ENCODE measurements around the gene TTC34.
"Not testable (repeated sequence)": the region's sequence is repeated elsewhere in the genome, so short reads cannot be mapped to it uniquely, and the experiment has no call there.

The TTC34 gene

GRCh38 chr1:2638466-2639115 lies 162.9 kb downstream of the TTC34 start:
- DNase-seq = no peak

GRCh38 chr1:2637442-2638145 lies 163.9 kb downstream of the TTC34 start:
- no peak for DNase-seq

- DNase-seq = no peak
Measured at GRCh38 chr1:2636733-2637132, 164.8 kb downstream of the TTC34 start.

- no peak for DNase-seq
Measured at GRCh38 chr1:2635361-2636010, 166.0 kb downstream of the TTC34 start.

GRCh38 chr1:2633936-2634491 lies 167.5 kb downstream of the TTC34 start:
- no peak for DNase-seq

GRCh38 chr1:2633366-2633935 lies 168.0 kb downstream of the TTC34 start:
- DNase-seq = no peak

GRCh38 chr1:2632561-2633361 lies 168.7 kb downstream of the TTC34 start, which contains the start of gene MMEL1:
MMEL1 (minus strand) TSS chr1:2633016; CDS start chr1:2629484, 3,532 bp downstream.
- DNase-seq = no peak

GRCh38 chr1:2632051-2632430 lies 169.5 kb downstream of the TTC34 start:
- DNase-seq = no peak

GRCh38 chr1:2631136-2632050 lies 170.1 kb downstream of the TTC34 start:
- DNase-seq = no peak

- no peak for DNase-seq
Measured at GRCh38 chr1:2630498-2631135, 170.9 kb downstream of the TTC34 start.

- DNase-seq = no peak
Measured at GRCh38 chr1:2629627-2630497, 171.6 kb downstream of the TTC34 start.

- DNase-seq = no peak
Measured at GRCh38 chr1:2628933-2629626, 172.4 kb downstream of the TTC34 start.

GRCh38 chr1:2628191-2628932 lies 173.1 kb downstream of the TTC34 start:
- no peak for DNase-seq

- no peak for DNase-seq
Measured at GRCh38 chr1:2627746-2628145, 173.7 kb downstream of the TTC34 start.

- DNase-seq = not testable (repeated sequence)
Measured at GRCh38 chr1:2625748-2626147, 175.7 kb downstream of the TTC34 start.

GRCh38 chr1:2625311-2625710 lies 176.2 kb downstream of the TTC34 start:
- no peak for DNase-seq

GRCh38 chr1:2624735-2625300 lies 176.7 kb downstream of the TTC34 start:
- no peak for DNase-seq

Measured in CD4-positive, alpha-beta T cell treated with Interleukin-21 for 1 hour (primary cell).